Left forelimb (tissue), 1 donor: Measurements from ENCODE around the gene ANP32E.
A peak's percentile ranks its signal among the peaks of the same experiment; 100 is the strongest.
"Not testable (repeated sequence)": the region's sequence is repeated elsewhere in the genome, so short reads cannot be mapped to it uniquely, and the experiment has no call there.

Experiments
- DNase-seq: peaks from one replicate; pipeline ENCODE4 v3.0.0-alpha.2; 2018; ENCODE audit warnings: low spot score

ANP32E gene

DNA sequence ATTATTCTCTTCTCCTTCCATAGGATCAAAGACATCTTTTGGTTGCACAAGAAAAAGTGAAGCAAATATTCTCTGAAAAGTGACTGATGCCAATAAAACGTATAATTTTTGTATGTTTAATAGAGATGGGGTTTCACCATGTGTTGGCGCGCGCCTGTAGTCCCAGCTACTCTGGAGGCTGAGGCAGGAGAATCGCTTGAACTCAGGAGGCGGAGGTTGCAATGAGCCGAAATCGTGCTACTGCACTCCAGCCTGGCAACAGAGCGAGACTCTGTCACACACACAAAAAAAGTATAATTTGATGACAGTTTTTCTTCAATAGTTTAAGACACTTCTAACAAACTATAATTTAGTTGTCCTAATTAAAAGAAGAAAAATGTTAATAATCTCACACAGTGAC, 23.8 kb downstream of the ANP32E start:
- DNase-seq, result no peak

DNA sequence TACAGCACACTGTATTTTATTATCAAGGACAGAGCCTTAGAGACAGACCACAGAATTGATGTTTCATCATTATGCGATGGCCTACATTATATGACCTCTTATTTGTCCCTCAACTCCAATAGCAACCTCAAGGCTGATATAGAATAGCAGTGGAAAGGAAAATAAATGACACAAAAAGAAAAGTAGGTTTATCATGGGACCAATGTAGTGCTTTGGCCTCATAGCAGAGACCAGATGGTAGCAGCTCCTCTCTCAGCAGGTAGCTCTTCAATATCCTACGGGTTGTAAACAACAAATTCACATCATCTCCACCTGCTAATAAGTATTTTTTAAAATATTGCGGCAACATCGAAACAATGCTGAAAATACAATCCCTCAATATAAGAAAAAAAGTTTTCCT, 25.2 kb downstream of the ANP32E start:
- DNase-seq, result no peak

DNA sequence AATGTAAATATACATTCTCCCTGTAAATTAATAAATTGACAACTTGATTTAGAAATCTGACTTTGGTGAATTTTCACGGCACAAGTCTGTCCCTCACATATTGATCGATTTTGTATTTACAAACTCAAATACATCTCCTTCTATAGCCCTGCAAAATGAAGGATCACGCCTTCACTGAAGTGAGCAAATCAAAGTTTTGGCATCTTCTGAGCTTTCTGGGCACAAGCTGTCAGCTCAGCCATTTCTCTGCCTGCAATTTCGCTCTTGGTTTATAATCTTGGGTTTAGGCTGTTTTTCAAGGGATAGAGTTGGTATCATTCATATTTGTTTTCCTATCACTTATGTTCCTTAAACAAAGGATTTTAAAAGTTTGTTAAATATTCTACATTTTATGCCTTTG, 25.8 kb downstream of the ANP32E start:
- no peak for DNase-seq

DNA sequence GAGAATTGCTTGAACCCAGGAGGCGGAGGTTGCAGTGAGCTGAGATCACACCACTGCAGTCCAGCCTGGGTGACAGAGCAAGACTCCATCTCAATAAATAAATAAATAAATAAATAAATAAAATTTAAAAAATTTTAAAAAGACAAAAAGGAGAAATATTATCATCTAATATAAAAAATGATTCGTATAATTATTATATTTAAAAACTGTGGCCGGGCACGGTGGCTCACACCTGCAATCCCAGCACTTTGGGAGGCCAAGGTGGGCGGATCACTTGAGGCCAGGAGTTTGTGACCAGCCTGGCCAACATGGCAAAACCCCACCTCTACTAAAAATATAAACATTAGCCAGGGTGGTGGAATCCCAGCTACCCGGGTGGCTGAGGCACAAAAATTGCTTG, 27.5 kb downstream of the ANP32E start:
- DNase-seq, result not testable (repeated sequence)

DNA sequence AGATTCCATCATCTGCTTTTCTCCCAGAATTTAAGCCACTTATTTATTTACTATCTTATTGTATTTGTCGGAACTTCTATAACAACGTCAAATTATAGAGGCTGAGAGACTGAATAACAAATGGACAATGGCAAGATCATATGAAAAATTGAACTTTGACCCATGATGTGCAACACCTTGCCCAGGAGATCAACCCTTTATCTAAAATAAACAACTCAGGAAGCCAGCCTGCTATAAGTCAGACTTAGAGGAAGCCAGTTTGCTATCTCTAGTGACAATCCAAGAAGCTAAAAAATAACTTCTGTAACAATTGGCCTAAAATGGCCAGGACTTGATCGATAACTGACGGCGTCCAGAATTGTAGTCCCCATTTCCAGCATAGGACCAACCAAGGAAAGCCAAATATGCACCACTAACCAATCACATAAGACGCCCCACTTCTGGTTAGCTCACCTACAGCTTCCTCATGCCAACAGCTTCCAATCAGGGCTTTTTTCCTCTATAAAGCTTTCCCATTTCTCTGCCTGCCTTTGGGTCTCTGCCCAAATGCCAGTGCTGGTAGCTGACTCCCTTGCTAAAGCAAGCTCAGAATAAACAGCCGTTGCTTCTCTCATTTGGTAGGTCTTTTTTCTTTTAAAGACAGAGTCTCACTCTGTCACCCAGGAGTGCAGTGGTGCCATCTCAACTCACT, 28.5 kb downstream of the ANP32E start:
- no peak for DNase-seq

DNA sequence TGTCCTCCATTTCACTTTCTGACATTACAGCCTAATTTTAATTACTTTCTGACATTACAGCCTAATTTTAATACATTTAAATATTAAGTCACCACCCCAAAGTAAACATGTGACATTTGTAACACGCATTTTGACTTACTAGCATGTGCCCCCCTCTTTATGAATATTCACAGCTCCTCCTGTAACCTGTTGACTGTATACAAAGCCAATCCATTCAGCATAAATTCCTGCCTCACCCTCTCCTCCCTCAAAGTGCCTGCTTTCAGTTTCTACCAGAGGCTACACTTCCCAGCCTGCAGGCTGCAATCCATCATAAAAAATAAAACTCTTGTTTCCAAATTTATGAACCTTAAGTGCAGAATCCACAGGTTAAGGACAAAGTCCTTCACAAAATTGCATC, 39.5 kb downstream of the ANP32E start:
- no peak for DNase-seq

DNA sequence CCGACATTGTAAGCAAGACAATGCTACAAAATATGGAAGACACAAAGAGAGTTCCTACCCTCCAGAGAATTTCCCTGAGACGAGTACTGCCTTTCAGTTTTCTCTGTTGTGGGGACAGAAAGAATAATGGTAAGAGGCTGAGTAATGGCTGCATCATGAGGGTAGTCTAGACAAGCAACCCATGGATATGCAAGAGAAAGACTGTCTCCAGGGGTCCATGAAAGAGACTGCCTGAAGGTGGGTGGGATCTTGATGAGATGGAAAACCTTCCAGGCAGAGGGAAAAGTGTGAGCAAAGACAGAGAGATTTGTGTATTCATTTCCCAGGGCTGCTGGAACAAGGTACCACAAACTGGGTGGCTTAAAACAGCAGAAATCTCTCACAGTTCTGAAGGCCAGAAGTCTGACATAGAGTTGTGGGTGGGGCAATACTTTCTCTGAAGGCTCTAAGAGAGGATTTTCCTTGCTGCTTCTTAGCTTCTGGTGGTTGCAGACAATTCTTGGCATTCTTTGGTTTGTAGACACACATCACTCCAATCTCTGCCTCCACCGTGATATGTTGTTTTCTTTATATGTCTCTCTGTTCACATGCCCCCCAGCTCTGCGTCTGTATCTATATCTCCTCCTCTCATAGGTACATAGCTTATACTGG, 41.4 kb downstream of the ANP32E start:
- DNase-seq, result no peak

DNA sequence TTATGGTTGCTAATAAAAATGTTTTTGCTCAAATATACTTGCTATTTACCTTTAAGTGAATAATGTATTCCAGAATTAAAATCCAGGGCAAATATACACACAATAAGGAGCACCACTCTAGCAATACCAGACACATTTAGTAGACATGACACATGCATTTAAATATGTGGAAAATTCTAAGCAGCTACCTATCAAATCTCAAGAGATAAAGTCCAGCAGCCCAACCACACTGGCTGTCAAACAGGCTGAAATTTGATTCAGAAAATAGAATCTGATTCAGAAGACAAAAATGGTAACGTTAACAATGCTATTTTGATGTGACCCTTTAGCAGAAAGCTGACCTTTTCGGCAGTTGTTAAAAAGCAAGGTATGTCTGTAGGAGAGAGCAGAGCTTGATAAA, 43.9 kb downstream of the ANP32E start:
- DNase-seq, result no peak

DNA sequence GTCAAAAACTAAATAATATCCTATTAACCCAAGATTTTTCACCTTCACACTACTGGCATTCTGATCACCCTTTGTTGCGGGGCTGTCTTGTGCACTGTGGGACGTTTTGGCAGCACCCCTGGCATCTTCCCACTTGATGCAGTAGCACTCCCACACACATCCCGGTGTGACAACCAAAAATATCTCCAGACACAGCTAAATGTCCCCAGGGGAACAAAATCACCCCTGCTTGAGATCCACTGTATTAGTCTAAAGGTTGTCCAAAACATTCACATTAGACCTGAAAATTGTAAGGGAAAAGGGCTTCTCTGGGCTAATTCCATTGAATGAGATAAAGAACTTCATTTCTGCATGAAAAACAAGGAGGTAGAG, 48.4 kb downstream of the ANP32E start:
- DNase-seq, result no peak

DNA sequence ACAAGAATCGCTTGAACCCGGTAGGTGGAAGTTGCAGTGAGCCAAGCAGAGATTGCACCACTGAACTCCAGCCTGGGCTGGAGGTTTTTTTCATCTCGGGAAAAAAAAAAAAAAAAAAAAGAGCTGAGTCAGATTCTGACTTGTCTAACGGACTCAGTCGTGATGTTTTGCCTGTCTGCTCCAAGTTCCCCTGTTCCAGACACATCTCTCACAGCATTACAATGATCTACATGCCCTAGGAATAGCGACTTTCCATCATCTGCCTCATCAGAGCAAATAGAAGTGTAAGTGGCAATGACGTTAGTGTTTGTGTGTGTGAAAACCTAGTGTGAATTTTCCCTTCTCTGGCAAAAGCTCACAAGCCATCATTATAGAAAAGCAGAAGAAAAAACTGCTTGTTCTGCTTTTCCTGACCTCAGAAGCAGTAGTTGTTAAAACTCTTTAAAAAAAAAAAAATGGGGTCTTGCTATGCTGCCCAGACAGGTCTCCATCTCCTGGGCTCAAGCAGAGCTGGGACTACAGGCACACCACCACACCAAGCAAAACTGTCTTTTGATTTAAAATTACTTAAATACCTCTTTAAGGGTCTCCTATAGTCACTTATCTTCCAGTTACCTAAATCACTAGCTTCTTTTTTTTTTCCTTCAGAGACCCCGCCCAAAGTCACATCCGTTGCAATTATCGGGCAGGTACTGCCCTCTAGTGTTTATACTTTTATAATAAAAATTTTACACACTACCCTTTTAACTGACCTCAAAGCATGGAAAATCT, 48.9 kb downstream of the ANP32E start:
- DNase-seq, result no peak

DNA sequence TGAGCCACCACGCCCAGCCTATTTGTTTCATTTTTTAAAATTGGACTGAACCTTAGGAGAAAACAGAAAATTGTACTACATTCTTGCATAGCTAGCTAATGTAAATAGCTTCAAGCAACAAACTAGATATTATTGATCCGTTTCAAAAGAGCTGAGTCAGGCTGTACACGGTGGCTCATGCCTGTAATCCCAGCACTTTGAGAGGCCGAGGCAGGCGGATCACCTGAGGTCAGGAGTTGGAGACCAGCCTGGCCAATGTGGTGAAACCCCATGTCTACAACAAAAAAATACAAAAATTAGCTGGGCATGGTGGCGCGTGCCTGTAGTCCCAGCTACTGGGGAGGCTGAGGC, 49.5 kb downstream of the ANP32E start:
- DNase-seq, result not testable (repeated sequence)

DNA sequence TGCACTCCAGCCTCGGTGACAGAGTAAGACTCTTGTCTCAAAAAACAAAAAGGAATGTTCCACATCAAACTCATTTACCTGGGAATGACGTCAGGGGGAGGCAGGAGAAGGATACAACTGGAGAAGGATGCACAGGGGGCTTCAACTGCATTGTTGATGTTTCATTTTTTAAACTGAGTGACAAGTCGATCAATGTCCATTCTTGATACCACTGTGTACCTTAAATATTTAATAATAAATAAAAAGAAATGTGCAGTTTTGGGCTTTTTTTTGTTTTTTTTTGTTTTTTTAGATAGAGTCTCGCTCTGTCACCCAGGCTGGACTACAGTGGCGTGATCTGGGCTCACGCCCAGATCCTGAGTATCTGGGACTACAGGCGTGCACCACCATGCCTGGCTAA, 50.4 kb downstream of the ANP32E start:
- DNase-seq, result no peak

DNA sequence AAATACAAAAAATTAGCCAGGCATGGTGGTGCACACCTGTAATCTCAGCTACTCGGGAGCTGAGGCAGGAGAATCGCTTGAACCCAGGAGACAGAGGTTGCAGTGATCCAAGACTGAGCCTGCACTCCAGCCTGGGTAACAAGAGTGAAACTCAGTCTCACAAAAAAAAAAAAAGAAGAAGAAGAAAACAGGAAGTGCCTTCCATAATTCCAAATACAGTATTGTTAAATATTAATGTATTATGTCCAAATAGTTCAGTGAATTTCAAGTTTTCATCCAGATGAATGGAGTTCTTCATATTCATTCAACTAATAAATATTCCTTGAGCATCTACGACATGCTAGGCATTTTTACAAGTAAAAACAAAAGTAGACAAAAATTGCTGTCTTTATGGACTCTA, 52.9 kb downstream of the ANP32E start:
- no peak for DNase-seq

DNA sequence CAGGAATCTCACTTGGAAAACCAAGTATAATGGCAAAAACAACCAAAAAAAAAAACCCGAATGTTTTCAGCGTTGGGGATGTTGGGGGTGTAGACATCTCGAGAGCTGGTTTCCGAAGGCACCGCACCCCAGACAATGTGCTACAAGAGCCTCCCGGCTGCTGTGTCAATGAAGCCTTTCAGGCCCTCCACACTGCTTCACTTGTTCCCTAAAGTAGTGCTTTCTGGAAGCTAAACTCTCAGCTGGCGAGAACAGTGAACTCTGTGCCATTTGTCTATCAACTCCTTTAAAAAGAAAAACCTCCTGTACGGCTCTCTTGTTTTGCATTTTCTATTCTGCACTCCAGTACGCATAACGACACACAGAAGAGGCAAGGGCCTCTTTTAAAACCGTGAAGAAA, 53.7 kb downstream of the ANP32E start:
- DNase-seq, result no peak

DNA sequence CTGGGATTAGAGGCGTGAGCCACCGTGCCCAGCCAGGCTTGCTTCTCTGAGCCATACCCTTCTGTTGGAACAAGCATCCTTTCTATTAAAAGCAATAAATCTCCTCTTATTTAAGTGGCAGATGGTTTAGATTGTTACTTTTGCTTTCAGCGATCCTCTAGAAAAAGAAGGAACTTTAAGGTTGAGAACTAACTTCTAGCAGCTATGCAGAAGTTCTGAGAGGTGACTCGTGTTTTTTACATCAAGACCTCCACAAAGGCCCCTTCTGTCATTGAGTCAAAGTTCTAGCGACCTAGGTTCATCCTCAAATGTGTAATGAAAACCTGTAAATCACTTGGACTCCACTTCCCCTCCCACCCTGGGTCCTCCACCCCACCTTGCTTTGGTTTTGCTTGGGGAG, 55.4 kb downstream of the ANP32E start:
- no peak for DNase-seq

DNA sequence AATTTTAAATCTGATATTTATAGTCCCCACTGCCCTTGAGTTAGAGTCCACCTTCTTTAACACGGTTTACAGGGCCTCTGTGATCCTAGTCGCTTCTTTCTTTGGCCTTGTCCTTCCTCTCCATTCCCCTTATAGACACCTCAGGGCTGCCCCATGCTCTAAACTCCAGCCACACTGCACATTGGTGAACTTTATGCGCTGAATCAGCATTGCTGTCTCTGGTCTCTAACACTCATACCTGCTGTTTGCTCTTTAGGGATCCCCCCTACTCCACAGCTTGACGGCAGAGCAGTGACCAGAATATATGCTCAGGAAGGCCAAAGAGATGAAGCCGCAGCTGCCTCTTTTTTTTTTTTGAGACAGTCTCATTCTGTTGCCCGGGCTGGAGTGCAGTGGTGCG, 56.0 kb downstream of the ANP32E start:
- DNase-seq, result no peak

DNA sequence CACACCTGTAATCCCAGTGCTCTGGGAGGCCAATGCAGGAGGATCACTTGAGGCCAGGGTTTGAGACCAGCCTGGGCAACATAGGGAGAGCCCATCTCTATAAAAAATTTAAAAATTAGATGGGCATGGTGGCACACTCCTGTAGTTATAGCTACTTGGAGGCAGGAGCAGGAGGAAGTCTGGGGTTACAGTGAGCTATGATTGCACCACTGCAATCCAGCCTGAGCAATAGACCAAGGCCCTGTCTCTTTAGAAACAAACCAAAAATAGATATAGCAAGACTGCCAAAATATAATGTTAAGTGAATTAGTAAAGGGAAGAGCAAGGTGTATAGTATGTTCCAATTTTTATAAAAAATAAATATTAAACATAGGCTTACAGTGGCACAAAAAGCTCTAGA, 57.4 kb downstream of the ANP32E start:
- no peak for DNase-seq

DNA sequence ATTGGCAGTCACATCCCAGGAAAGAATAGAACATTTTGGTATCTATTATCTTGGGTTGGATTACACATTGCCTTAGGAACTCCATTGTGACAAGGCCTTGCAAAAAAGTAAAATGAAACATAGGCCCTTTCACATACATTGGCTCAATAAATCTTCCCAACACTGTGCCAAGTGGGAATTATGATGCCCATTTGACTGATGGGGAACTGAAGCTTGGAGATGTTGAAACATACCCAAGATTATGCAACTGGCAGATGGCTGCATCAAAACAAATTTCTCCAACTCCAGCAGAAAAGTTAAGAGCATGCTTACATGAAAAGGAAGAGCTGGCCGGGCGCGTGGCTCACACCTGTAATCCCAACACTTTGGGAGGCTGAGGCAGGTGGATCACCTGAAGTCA, 59.3 kb downstream of the ANP32E start:
- no peak for DNase-seq

DNA sequence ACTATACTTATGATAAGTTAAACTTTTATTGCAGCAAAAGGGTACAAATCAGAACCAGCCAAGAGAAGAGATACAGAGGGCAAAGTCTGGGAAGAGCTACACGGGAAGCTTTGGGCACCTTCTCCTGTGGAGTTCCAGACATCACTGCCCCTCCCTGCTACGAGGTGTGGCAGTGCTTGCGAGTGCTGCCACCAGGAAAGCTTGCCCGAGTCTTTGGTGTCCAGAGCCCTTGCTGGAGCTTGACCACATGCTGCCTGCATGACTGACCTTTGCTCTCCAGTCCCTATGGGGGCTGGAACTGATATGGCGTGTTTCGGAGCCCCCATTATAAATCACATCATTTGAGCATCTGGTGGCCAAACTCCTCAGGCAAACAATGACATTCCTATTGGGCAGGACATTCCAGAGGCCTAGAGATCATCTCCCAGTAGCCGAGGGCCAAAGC, 62.7 kb downstream of the ANP32E start:
- DNase-seq, result no peak

DNA sequence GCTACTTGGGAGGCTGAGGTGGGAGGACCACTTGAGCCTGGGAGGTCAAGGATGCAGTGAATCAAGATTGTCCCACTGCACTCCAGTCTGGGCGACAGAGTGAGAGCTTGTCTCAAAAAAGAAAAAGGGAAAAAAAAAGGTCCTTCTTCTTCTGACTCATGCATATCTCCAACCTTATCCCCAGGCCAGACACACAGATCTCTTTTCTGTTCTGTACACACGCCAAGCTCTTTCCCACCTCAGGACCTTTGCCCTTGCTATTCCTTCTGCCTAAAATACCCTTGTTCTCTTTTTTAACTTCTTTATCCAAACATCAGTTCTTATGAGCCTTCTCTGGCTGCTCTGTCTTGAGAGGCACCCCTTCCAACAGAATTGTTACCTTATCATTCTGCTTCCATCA, 64.1 kb downstream of the ANP32E start:
- DNase-seq, result no peak

DNA sequence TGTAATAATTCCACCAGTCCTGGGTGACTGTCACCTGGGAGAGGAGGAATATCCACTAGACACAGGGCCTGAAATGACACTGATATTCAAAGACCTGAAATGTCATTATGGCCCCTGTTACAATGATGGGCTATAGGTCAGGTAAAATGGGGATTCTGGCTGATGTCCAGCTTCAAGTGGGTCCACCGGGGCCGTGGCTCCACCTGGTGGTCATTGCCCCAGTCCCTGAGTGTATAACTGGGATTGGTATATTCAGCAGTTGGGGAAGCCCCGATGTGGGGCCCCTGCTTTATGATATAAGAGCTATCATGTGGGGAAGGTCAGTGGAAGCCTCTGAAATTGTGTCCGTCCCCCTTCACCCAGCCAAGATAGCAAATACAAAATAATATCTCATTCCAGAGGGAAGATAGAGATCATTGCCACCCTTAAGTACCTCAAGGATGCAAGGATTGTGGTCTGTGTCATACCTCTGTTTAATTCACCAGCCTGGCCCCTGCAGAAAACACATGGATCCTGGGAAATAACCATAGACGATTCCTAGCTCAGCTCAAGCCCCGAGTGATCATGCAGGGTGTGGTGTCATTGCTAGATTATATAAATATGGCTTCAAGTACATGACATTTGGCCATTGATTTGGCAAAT, 66.8 kb downstream of the ANP32E start:
- DNase-seq, result peak; percentile 74
